Spleen (tissue), 11 donors: Measurements from ENCODE around the gene MARK1. TPM values are rescaled to one million over a fixed set of nuclear protein-coding genes. Genes with fewer than 3 reads are reported as not detected.

Experiments
- DNase-seq: peaks from one replicate; pipeline ENCODE4 v3.0.0-alpha.2; 2020
- H3K27ac ChIP-seq, 8 donors: fragments of 200-600 bp; sonication (generic) in 7 of 8; 1 replicate in 4 of 8; 2 replicates in 4 of 8; pipeline versions ENCODE4 v1.5.0 to v1.8.0; 2016 to 2021; ENCODE audit warnings: inconsistent platforms in 4 of 8, mild to moderate bottlenecking in 4 of 8, moderate library complexity in 1 of 8
- H3K27me3 ChIP-seq, 7 donors: fragments of 200-600 bp; sonication (generic) in 6 of 7; replicated peaks in 1 of 7; 1 replicate in 4 of 7; 2 replicates in 3 of 7; pipeline versions ENCODE4 v1.5.0 to v1.8.0; 2016 to 2021; ENCODE audit warnings: inconsistent platforms in 3 of 7, mild to moderate bottlenecking in 1 of 7
- H3K36me3 ChIP-seq, 6 donors: fragments of 200-600 bp; sonication (generic) in 5 of 6; 1 replicate in 4 of 6; 2 replicates in 2 of 6; pipeline versions ENCODE4 v1.5.0 to v1.8.0; 2016 to 2021; ENCODE audit warnings: inconsistent platforms in 2 of 6
- H3K4me1 ChIP-seq, 6 donors: fragments of 200-600 bp; sonication (generic) in 5 of 6; 1 replicate in 3 of 6; 2 replicates in 3 of 6; pipeline versions ENCODE4 v1.5.0 to v1.8.0; 2016 to 2021; ENCODE audit warnings: inconsistent platforms in 3 of 6
- H3K4me3 ChIP-seq, 8 donors: fragments of 200-600 bp; sonication (generic) in 7 of 8; 1 replicate in 4 of 8; 2 replicates in 4 of 8; pipeline versions ENCODE4 v1.5.0 to v1.8.0; 2016 to 2021; ENCODE audit warnings: inconsistent platforms in 4 of 8, mild to moderate bottlenecking in 4 of 8, moderate library complexity in 2 of 8
- H3K9me3 ChIP-seq, 8 donors: fragments of 200-600 bp; sonication (generic) in 7 of 8; 1 replicate in 4 of 8; 2 replicates in 4 of 8; pipeline versions ENCODE4 v1.5.0 to v1.8.0; 2016 to 2021; ENCODE audit warnings: inconsistent platforms in 4 of 8
- POLR2A ChIP-seq, 3 donors: fragments of 450-650 bp; IDR thresholded peaks; one replicate each; pipeline ENCODE4 v1.5.1; 2017; ENCODE audit warnings: antibody characterized with exemption in 3 of 3, mild to moderate bottlenecking in 1 of 3
- POLR2AphosphoS5 ChIP-seq, 3 donors: sonication (generic); formaldehyde crosslinking; IDR thresholded peaks; one replicate each; pipeline ENCODE4 v1.5.1; 2017; ENCODE audit warnings: antibody characterized with exemption in 3 of 3
- WGBS, 5 donors: extraction: QIAGEN DNeasy Blood & Tissue Kit in 3 of 5; methylation state at CpG; one replicate each; pipeline versions ENCODE4 v1.1.5 to v1.1.7; 2013 to 2018; 5-methylcytosine and 5-hydroxymethylcytosine counted together
- intact Hi-C: fragments of 100-400 bp; cut with DNase I; formaldehyde crosslinking; loops from one replicate; pipeline ENCODE4 v1.15.0; 2023; ENCODE audit warnings: low total_unique reads
- polyA plus RNA-seq, 3 donors: library from polyadenylated mRNA; stranded (reverse); fragments of 200-250 nt; gene quantifications; one replicate each; pipeline ENCODE4 v1.2.1, GENCODE V29; 2013
- total RNA-seq, 7 donors: library from RNA; depleted of rRNA in 3 of 7; stranded (reverse); fragments of >200 nt in 3 of 7; fragmentation: NEBNext Ultra II Directional in 4 of 7; extraction: Animal tissue kit (Norgen Biotek cat#: 25700) in 4 of 7; gene quantifications; one replicate each; pipeline versions ENCODE4 v1.1.0 to v1.2.1, GENCODE V29; 2016 to 2021
- TF ChIP-seq, protein P1 (sequence below), 11 experiments: fragments of 200-600 bp in 7 of 11; fragments of 450-650 bp in 4 of 11; sonication (generic) in 4 of 11; IDR thresholded peaks in 8 of 11; conservative IDR thresholded peaks in 3 of 11; 1 replicate in 7 of 11; 2 replicates in 4 of 11; pipeline versions ENCODE4 v1.4.0 to v1.8.0; 2016 to 2021; ENCODE audit warnings: antibody characterized with exemption in 11 of 11, inconsistent platforms in 4 of 11, mild to moderate bottlenecking in 1 of 11
- donor health status: healthy with polysubstance abuse.
- donor health status: DM: no; HTN: no; CAD: no; lungs with moderate emphysema.
- donor health status: DM: no; HTN: no; CAD: no.
- donor health status: Bipolar disorder and iron deficiency.
- donor health status: healthy.
- donor health status: DM: no; HTN: no; CAD: no.
- donor health status: DM: yes; HTN: yes; CAD: no.

The MARK1 gene
- total and polyA plus RNA-seq, 10 donors: 0.59 to 3.9 (median 2.1) TPM

DNA sequence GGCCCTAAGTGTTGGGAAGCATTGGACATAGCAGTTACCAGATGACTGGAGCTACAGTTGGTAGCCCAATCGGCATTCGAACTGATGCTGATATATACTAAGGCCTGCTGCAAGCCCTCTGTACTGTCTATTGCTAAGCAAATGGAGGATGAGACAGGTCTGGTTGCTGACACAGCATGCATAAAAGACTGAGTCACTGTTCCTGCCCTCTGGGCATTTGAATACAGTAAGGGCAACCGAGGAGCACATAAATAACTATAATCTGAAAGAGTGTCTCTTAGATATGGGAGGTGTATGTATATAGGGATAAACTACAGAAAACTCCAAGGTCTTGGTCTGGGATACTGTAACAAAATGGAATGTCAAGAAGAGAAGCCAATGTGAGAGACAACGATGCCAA, 16.8 kb upstream of the MARK1 start:
- DNase-seq: no peak
- no peak for TF ChIP-seq POLR2A (IDR thresholded peaks at IDR 0.05)
- no peak for TF ChIP-seq POLR2AphosphoS5 (IDR thresholded peaks at IDR 0.05)
- TF ChIP-seq, protein P1, sequence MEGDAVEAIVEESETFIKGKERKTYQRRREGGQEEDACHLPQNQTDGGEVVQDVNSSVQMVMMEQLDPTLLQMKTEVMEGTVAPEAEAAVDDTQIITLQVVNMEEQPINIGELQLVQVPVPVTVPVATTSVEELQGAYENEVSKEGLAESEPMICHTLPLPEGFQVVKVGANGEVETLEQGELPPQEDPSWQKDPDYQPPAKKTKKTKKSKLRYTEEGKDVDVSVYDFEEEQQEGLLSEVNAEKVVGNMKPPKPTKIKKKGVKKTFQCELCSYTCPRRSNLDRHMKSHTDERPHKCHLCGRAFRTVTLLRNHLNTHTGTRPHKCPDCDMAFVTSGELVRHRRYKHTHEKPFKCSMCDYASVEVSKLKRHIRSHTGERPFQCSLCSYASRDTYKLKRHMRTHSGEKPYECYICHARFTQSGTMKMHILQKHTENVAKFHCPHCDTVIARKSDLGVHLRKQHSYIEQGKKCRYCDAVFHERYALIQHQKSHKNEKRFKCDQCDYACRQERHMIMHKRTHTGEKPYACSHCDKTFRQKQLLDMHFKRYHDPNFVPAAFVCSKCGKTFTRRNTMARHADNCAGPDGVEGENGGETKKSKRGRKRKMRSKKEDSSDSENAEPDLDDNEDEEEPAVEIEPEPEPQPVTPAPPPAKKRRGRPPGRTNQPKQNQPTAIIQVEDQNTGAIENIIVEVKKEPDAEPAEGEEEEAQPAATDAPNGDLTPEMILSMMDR (IDR thresholded peaks at IDR 0.05 in 8 of 11, conservative IDR thresholded peaks at IDR 0.05 in 3 of 11): no peak
- Histone ChIP-seq H3K9me3 (no peaks in the 10 kb centered on the region), H3K27me3 (peaks cover 0 to 14% (median 0%) of the 10 kb centered on the region in 7 donors), H3K27ac (no peak overlapping the region), H3K36me3 (no peaks in the 10 kb centered on the region), H3K4me3 (no peak overlapping the region), H3K4me1 (no peaks in the 10 kb centered on the region)
- WGBS, 5 donors: 82 to 92% (median 88%) methylated on average over 4 of the region's 4 CpGs
- intact Hi-C loops: no loop called here

DNA sequence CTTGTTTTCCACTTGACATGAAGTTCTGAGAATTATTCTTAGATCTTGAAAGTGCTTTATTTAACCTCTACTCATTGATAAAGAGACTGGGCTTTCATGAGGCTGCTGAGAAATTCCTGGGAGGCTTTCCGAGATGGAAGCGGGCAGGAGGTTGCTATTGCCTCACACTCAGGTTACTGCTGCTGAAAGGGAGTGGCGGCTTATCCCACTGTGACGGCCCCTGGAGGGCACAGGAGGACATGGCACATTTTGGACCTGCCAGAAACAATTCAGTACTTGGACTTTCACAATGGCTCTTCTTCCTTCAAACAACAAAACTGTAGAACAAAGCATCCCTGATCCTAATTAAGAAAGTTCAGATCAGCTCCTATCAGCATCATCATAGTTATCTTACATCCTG, 16.2 kb upstream of the MARK1 start:
- TF ChIP-seq, protein P1 (IDR thresholded peaks at IDR 0.05 in 8 of 11, conservative IDR thresholded peaks at IDR 0.05 in 3 of 11): no peak
- TF ChIP-seq POLR2A (IDR thresholded peaks at IDR 0.05) (no peak), POLR2AphosphoS5 (IDR thresholded peaks at IDR 0.05) (no peak)
- WGBS, 5 donors: 67 to 85% (median 73%) methylated on average over 4 of the region's 4 CpGs
- Histone ChIP-seq H3K27ac (no peak overlapping the region), H3K4me3 (no peak overlapping the region), H3K9me3 (no peaks in the 10 kb centered on the region), H3K4me1 (no peaks in the 10 kb centered on the region), H3K27me3 (peaks cover 0 to 8% (median 0%) of the 10 kb centered on the region in 7 donors), H3K36me3 (no peaks in the 10 kb centered on the region)
- intact Hi-C loops: no loop called here
- DNase-seq: no peak

DNA sequence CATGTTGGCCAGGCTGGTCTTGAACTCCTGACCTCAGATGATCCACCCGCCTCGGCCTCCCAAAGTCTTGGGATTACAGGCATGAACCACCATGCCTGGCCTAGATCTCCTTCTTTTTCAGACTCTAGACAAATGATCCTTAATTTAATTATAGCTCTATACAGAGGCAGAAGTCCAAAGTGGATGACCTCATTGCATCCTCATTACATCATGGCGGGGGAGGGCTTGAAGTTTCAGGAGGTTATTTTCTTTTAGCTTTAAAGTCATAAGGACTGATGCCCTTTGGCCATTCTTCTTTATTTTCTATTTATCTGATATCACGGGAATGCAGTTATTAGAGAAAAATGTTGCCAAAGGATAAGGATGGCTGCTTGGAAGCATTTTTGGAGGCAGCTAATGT, 14.1 kb upstream of the MARK1 start:
- TF ChIP-seq POLR2AphosphoS5 (IDR thresholded peaks at IDR 0.05): no peak
- TF ChIP-seq, protein P1 (IDR thresholded peaks at IDR 0.05 in 8 of 11, conservative IDR thresholded peaks at IDR 0.05 in 3 of 11): no peak
- no peak for TF ChIP-seq POLR2A (IDR thresholded peaks at IDR 0.05)

DNA sequence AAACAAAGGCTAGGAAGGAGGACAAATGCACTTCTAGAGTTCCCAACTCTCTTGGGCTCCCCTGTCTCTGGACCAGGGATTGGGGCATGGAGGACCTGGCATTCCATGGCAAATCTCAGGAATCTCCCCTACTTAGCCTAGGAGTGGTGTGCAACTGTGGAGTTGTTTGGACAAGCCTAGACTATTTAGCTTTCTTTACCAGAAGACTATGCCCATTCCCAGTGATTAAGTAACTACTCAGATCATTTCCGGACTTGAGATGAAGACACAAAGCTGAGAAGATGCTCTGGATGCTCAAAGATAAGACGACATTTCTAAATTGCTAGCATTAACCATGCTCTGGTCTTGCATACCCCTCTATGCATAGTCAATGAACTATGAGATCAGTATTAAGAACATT, 13.7 kb upstream of the MARK1 start:
- intact Hi-C loops: no loop called here

More for the DNA sequence above, 14.1 kb upstream of the MARK1 start:
- Histone ChIP-seq H3K27ac (no peak overlapping the region), H3K27me3 (peaks cover 0 to 13% (median 0%) of the 10 kb centered on the region in 7 donors), H3K4me3 (no peak overlapping the region), H3K9me3 (no peaks in the 10 kb centered on the region), H3K36me3 (no peaks in the 10 kb centered on the region), H3K4me1 (no peaks in the 10 kb centered on the region)
- intact Hi-C loops: no loop called here
- WGBS, 5 donors: 85 to 98% (median 95%) methylated on average over 4 of the region's 4 CpGs
- DNase-seq: no peak

More for the DNA sequence above, 13.7 kb upstream of the MARK1 start:
- Histone ChIP-seq H3K4me1 (no peaks in the 10 kb centered on the region), H3K36me3 (no peaks in the 10 kb centered on the region), H3K9me3 (no peaks in the 10 kb centered on the region), H3K4me3 (no peak overlapping the region), H3K27ac (no peak overlapping the region), H3K27me3 (peaks cover 0 to 17% (median 0%) of the 10 kb centered on the region in 7 donors)
- no peak for DNase-seq
- 85 to 95% (median 88%) methylated on average over 2 of the region's 2 CpGs for WGBS, 5 donors
- TF ChIP-seq, protein P1 (IDR thresholded peaks at IDR 0.05 in 8 of 11, conservative IDR thresholded peaks at IDR 0.05 in 3 of 11): no peak
- TF ChIP-seq POLR2A (IDR thresholded peaks at IDR 0.05) (no peak), POLR2AphosphoS5 (IDR thresholded peaks at IDR 0.05) (no peak)
